GM13976 (cell line): ENCODE results near the gene LMAN2.
"Not testable (repeated sequence)": the region's sequence is repeated elsewhere in the genome, so short reads cannot be mapped to it uniquely, and the experiment has no call there.

Experiments
- DNase-seq: peaks from one replicate; pipeline ENCODE4 v3.0.0; 2012; ENCODE audit warnings: low spot score
- in situ Hi-C: fragments of 300-500 bp; cut with MboI; formaldehyde crosslinking; loops from one replicate; pipeline ENCODE4 v1.12.0; 2022; ENCODE audit warnings: low sequenced_read_pairs, mixed read lengths, inconsistent platforms; ENCODE audit not compliant: unreplicated experiment
- TF ChIP-seq, protein P1 (sequence below): IDR thresholded peaks from 2 replicates; pipeline ENCODE4 v1.5.1; 2012; ENCODE audit warnings: borderline replicate concordance, mild to moderate bottlenecking; ENCODE audit not compliant: insufficient read depth; ENCODE audit errors: extremely low read depth, missing control alignments, control extremely low read depth

Gene LMAN2

DNA sequence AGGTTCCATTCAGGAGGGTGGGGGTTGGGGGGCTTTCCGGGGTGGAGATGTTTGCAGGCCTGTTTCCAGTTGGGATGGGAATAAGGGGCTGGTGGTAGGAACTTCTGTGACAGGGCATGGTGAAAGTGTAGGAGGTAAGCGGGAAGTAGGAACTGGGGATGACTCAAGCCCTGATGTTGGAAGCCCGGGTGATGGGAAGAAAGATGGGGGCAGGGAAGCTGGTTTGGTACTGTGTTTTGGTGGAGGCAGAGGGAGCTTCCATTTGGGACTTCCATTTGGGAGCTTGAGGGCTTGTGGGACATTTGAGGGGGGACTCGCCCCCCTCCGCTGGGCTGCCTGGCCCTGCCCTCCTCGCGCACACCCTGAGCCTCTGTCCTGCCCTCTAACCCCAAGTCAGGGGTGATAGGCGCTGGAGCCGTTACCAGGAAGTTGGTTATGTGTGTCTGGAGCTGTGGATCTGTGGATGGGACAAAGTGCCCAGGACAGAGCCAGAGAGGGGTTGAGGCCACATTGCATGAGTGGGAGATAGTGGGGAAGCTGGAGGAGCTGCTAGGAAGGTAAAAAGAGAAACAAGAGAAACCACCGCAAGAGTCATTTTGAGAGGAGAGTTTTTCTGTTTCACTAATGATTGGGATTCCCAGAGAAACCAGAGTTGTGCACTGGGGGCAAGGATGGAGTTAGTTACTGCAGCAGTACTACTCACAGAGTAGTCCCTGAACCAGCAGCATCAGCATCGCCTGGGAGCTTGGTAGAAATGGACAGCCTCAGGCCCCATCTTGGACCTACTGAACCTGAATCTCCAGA, 12.9 kb upstream of the LMAN2 start:
- in situ Hi-C loops: no loop called here
- DNase-seq: peak; percentile 73
- TF ChIP-seq, protein P1, sequence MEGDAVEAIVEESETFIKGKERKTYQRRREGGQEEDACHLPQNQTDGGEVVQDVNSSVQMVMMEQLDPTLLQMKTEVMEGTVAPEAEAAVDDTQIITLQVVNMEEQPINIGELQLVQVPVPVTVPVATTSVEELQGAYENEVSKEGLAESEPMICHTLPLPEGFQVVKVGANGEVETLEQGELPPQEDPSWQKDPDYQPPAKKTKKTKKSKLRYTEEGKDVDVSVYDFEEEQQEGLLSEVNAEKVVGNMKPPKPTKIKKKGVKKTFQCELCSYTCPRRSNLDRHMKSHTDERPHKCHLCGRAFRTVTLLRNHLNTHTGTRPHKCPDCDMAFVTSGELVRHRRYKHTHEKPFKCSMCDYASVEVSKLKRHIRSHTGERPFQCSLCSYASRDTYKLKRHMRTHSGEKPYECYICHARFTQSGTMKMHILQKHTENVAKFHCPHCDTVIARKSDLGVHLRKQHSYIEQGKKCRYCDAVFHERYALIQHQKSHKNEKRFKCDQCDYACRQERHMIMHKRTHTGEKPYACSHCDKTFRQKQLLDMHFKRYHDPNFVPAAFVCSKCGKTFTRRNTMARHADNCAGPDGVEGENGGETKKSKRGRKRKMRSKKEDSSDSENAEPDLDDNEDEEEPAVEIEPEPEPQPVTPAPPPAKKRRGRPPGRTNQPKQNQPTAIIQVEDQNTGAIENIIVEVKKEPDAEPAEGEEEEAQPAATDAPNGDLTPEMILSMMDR: no peak

DNA sequence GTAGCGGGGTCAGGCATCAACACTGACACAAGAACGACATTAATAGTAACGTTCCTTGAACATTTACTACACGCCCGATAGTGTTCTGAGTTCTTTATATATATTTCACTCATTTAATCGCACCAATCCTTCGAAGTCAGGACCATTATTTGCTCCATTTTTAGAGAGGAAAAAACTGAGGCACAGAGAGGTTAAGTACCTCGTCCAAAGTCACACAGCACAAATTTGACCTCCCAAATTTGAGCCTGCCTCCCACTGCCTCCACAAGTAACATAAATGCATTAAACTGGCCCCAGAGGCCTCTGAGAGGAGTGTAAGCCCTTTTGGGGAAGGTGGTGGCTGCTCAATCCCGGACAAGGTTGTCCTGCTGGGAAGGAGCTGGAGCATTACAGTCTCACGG, 12.1 kb upstream of the LMAN2 start:
- in situ Hi-C loops: no loop called here
- TF ChIP-seq, protein P1: no peak
- DNase-seq: no peak

DNA sequence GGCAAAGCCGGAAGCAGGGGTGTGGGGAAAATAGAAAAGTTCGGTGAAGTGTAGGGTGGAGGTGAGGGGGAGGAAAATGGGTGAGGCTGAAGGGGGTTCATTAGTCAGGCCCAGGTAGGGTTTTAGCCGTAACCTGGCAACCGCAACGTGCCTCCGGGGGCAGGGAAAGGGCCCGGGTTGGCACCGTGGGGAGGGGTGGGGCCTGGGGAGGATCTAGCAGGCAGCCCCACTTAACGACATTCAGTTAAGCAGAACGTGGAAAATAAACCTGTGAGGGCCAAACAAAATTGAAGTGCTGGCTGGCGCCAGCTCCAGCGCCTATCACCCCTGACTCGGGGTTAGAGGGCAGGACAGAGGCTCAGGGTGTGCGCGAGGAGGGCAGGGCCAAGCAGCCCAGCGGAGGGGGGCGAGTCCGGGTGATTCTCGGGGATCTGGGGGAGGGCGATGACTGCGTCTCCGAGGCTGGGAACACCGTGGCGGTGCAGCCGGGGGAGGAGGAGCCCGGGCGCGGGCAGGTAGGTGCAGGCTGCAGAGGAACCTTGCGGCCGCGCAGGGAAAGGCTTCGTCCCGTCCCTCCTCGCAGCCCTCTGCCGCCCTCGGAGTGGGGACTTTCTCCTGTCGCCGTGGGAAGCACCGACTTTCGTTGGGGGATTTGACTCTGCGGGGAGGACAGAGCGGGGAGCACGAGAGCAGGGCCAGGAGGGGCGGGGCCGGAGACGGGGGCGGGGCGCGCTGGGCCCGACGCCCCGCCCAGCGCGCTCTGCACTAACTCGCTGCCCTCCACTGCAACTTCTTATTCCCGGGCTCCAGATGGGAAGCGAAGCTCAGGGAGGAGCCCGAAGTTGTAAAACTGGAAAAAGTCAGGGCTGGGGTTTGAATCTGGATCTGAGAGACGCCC, 11.4 kb upstream of the LMAN2 start:
- peak; percentile 90 for DNase-seq
- in situ Hi-C loops: no loop called here
- TF ChIP-seq, protein P1: no peak

DNA sequence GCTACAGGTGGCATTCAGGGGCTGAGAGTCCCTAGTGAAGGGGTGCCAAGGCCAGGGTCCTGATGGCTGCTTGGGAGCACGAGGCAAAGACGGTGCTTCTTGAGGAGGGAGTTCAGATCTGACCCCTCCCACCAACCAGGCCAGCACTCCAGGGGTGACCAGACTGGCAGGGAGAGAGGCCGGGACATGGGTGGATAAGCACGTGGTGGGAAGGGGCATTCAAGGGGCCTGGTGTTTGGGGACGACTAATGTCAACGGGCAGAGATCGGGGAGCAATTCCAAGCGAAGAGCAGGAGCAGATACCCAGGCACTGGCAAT, 10.8 kb upstream of the LMAN2 start:
- no peak for DNase-seq
- in situ Hi-C loops: no loop called here
- TF ChIP-seq, protein P1: no peak

DNA sequence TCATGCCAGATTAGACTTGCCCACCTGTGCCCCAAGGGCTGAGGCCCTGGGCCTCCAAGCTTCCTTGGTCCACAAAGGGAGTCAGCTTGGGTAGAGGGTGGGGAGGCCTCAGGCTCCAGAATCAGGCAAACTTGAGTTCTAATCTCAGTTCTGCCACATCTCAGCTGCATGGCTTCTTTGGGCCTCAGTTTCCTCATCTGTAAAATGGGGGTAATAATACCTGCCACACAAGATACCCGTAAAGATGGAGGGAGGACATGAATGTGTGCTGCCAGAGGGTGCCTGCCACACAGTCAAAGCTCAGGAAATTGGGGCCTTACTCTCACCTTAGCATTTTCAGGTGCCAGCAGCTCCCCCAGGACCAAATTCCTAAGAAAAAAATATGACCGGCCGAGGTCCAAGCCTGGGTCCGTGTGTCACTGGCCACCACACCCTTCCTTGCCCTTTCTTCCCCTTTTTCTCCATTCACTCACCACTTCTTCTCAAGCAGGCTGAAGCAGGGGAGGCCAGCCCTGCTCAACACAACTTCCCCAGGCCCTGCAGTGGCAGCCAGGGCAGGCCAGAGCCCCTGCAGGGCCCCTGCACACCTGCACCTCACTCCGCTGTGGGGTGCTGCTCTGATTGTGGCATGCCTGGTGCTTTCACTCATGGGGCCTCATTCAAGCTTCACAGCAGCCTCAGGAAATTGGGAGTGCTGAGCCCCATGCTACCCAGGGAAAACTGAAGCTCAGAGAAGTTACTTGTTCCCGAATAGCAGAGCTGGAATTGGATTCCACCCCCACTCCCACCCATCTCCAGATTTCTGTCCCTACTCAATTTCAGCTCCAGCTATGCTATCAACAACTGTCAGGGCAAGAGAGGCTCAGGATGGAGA, 10.2 kb upstream of the LMAN2 start:
- TF ChIP-seq, protein P1: no peak
- DNase-seq: no peak
- in situ Hi-C loops: no loop called here

DNA sequence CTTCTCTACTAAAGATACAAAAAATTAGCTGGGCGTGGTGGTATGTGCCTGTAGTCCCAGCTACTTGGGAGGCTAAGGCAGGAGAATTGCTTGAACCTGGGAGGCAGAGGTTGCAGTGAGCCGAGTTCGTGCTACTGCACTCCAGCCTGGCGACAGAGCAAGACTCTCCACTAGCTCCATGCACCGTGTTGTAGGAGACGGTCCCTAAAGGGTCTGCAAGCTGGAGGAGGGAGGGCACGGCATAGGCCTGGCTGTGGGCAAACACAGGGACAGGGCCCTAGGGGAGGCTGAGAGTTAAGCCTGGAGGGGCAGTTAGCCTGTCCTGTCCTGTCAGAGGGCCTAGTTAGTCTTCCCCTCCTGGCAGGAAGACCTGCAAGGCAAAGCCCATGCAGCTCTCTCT, 9.3 kb upstream of the LMAN2 start:
- DNase-seq, in situ Hi-C loops: not testable (repeated sequence)
